ENCODE measurements around the gene CALML6. TPM values are rescaled to one million over a fixed set of nuclear protein-coding genes. Genes with fewer than 3 reads are reported as not detected.

CALML6 gene
- total RNA-seq, 1 experiment from 2014 or later: 1.9 TPM

DNA sequence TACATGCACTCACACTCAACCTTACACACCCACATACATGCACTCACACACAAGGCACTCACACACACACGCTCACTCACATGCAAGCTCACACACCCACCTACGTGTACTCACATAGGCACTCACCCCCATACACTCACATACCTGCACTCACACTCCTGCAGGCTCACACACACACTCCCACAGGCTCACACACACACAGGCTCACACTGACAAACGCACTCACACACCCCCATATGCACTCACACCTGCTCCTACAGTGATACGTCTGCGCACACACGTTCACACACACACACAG is 23.2 kb downstream of the CALML6 start (continued):
- TF ChIP-seq, protein P1, sequence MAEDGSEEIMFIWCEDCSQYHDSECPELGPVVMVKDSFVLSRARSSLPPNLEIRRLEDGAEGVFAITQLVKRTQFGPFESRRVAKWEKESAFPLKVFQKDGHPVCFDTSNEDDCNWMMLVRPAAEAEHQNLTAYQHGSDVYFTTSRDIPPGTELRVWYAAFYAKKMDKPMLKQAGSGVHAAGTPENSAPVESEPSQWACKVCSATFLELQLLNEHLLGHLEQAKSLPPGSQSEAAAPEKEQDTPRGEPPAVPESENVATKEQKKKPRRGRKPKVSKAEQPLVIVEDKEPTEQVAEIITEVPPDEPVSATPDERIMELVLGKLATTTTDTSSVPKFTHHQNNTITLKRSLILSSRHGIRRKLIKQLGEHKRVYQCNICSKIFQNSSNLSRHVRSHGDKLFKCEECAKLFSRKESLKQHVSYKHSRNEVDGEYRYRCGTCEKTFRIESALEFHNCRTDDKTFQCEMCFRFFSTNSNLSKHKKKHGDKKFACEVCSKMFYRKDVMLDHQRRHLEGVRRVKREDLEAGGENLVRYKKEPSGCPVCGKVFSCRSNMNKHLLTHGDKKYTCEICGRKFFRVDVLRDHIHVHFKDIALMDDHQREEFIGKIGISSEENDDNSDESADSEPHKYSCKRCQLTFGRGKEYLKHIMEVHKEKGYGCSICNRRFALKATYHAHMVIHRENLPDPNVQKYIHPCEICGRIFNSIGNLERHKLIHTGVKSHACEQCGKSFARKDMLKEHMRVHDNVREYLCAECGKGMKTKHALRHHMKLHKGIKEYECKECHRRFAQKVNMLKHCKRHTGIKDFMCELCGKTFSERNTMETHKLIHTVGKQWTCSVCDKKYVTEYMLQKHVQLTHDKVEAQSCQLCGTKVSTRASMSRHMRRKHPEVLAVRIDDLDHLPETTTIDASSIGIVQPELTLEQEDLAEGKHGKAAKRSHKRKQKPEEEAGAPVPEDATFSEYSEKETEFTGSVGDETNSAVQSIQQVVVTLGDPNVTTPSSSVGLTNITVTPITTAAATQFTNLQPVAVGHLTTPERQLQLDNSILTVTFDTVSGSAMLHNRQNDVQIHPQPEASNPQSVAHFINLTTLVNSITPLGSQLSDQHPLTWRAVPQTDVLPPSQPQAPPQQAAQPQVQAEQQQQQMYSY (CRISPR knock-in tag; IDR thresholded peaks at IDR 0.05): no peak
- TF ChIP-seq, protein P2, sequence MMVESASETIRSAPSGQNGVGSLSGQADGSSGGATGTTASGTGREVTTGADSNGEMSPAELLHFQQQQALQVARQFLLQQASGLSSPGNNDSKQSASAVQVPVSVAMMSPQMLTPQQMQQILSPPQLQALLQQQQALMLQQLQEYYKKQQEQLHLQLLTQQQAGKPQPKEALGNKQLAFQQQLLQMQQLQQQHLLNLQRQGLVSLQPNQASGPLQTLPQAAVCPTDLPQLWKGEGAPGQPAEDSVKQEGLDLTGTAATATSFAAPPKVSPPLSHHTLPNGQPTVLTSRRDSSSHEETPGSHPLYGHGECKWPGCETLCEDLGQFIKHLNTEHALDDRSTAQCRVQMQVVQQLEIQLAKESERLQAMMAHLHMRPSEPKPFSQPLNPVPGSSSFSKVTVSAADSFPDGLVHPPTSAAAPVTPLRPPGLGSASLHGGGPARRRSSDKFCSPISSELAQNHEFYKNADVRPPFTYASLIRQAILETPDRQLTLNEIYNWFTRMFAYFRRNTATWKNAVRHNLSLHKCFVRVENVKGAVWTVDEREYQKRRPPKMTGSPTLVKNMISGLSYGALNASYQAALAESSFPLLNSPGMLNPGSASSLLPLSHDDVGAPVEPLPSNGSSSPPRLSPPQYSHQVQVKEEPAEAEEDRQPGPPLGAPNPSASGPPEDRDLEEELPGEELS (CRISPR knock-in tag; IDR thresholded peaks at IDR 0.05): no peak
- TF ChIP-seq, protein P3, sequence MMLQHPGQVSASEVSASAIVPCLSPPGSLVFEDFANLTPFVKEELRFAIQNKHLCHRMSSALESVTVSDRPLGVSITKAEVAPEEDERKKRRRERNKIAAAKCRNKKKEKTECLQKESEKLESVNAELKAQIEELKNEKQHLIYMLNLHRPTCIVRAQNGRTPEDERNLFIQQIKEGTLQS (CRISPR knock-in tag; conservative IDR thresholded peaks at IDR 0.05): no peak

DNA sequence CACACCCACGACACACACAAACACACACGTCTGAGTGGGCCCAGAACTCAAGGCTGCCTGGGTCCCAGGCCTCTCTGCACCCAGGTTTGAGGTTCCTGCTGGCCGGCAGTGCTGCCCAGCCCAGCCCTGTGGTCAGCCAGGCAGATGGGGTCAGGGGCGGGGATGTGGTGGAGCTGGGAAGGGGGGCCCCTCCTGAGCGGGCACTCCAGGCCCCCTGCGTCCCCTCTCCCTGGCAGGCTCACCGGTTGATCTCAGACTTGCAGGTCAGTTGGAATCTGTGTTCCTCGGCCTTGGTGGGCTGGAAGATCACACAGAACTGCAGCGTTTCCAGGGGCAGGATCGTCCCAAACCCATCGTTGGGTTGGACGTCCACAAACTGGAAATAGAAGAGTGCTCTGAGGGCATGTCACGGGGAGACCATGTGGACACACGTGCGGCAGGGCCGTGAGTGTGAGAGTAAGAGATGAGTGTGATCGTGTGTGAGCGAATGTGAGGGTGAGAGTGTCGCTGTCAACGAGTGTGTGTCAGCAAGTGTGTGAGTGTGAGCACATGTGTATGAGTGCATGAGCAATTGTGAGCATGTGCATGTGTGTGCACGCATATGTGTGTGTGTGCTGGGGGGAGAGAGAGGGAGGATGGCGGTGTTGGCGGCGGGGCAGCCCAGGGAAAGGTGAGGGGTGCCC is 23.7 kb downstream of the CALML6 start:
- H3K27ac Mint-ChIP-seq: no peak overlapping the region
- no peak overlapping the region for H3K4me3 Mint-ChIP-seq
- H3K36me3 Mint-ChIP-seq: peaks cover 5% of the 10 kb centered on the region; the same call in 1 of the 2 replicates
- CTCF ChIA-PET: interaction anchor here (1.1 kb wide), 1 partner anchor 106 kb away, joined by 3 read pairs; no protein-coding TSS in a partner anchor
- peaks cover 14% of the 10 kb centered on the region for H3K9me3 Mint-ChIP-seq
- peaks cover 2% of the 10 kb centered on the region; the same call in 1 of the 2 replicates for H3K4me1 Mint-ChIP-seq
- no peaks in the 10 kb centered on the region for H3K27me3 Mint-ChIP-seq (ENCODE audit: low read depth)
- ATAC-seq: no peak
- POLR2A ChIA-PET: interaction anchor here (0.5 kb wide), 1 partner anchor 62 kb away, joined by 3 read pairs; no protein-coding TSS in a partner anchor
- no peak for DNase-seq (ENCODE audit: low spot score)
- TF ChIP-seq, protein P4, sequence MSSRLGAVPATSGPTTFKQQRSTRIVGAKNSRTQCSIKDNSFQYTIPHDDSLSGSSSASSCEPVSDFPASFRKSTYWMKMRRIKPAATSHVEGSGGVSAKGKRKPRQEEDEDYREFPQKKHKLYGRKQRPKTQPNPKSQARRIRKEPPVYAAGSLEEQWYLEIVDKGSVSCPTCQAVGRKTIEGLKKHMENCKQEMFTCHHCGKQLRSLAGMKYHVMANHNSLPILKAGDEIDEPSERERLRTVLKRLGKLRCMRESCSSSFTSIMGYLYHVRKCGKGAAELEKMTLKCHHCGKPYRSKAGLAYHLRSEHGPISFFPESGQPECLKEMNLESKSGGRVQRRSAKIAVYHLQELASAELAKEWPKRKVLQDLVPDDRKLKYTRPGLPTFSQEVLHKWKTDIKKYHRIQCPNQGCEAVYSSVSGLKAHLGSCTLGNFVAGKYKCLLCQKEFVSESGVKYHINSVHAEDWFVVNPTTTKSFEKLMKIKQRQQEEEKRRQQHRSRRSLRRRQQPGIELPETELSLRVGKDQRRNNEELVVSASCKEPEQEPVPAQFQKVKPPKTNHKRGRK (CRISPR knock-in tag; IDR thresholded peaks at IDR 0.05; ENCODE audit: borderline replicate concordance): no peak
- TF ChIP-seq ZNF263 (CRISPR knock-in tag; IDR thresholded peaks at IDR 0.05; ENCODE audit: low read depth) (no peak), ZNF219 (CRISPR knock-in tag; IDR thresholded peaks at IDR 0.05; ENCODE audit: borderline replicate concordance) (no peak), OVOL2 (CRISPR knock-in tag; IDR thresholded peaks at IDR 0.05; ENCODE audit: borderline replicate concordance) (no peak), ZNF396 (CRISPR knock-in tag; IDR thresholded peaks at IDR 0.05; ENCODE audit: borderline replicate concordance) (no peak), NR1H2 (CRISPR knock-in tag; IDR thresholded peaks at IDR 0.05) (no peak), RELA (CRISPR knock-in tag; IDR thresholded peaks at IDR 0.05; ENCODE audit: borderline replicate concordance) (no peak)
- TF ChIP-seq, protein P5, sequence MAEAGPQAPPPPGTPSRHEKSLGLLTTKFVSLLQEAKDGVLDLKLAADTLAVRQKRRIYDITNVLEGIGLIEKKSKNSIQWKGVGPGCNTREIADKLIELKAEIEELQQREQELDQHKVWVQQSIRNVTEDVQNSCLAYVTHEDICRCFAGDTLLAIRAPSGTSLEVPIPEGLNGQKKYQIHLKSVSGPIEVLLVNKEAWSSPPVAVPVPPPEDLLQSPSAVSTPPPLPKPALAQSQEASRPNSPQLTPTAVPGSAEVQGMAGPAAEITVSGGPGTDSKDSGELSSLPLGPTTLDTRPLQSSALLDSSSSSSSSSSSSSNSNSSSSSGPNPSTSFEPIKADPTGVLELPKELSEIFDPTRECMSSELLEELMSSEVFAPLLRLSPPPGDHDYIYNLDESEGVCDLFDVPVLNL (CRISPR knock-in tag; IDR thresholded peaks at IDR 0.05; ENCODE audit: borderline replicate concordance, low read depth): no peak
- TF ChIP-seq, protein P6, sequence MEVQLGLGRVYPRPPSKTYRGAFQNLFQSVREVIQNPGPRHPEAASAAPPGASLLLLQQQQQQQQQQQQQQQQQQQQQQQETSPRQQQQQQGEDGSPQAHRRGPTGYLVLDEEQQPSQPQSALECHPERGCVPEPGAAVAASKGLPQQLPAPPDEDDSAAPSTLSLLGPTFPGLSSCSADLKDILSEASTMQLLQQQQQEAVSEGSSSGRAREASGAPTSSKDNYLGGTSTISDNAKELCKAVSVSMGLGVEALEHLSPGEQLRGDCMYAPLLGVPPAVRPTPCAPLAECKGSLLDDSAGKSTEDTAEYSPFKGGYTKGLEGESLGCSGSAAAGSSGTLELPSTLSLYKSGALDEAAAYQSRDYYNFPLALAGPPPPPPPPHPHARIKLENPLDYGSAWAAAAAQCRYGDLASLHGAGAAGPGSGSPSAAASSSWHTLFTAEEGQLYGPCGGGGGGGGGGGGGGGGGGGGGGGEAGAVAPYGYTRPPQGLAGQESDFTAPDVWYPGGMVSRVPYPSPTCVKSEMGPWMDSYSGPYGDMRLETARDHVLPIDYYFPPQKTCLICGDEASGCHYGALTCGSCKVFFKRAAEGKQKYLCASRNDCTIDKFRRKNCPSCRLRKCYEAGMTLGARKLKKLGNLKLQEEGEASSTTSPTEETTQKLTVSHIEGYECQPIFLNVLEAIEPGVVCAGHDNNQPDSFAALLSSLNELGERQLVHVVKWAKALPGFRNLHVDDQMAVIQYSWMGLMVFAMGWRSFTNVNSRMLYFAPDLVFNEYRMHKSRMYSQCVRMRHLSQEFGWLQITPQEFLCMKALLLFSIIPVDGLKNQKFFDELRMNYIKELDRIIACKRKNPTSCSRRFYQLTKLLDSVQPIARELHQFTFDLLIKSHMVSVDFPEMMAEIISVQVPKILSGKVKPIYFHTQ (CRISPR knock-in tag; IDR thresholded peaks at IDR 0.05): no peak
- TF ChIP-seq, protein P7, sequence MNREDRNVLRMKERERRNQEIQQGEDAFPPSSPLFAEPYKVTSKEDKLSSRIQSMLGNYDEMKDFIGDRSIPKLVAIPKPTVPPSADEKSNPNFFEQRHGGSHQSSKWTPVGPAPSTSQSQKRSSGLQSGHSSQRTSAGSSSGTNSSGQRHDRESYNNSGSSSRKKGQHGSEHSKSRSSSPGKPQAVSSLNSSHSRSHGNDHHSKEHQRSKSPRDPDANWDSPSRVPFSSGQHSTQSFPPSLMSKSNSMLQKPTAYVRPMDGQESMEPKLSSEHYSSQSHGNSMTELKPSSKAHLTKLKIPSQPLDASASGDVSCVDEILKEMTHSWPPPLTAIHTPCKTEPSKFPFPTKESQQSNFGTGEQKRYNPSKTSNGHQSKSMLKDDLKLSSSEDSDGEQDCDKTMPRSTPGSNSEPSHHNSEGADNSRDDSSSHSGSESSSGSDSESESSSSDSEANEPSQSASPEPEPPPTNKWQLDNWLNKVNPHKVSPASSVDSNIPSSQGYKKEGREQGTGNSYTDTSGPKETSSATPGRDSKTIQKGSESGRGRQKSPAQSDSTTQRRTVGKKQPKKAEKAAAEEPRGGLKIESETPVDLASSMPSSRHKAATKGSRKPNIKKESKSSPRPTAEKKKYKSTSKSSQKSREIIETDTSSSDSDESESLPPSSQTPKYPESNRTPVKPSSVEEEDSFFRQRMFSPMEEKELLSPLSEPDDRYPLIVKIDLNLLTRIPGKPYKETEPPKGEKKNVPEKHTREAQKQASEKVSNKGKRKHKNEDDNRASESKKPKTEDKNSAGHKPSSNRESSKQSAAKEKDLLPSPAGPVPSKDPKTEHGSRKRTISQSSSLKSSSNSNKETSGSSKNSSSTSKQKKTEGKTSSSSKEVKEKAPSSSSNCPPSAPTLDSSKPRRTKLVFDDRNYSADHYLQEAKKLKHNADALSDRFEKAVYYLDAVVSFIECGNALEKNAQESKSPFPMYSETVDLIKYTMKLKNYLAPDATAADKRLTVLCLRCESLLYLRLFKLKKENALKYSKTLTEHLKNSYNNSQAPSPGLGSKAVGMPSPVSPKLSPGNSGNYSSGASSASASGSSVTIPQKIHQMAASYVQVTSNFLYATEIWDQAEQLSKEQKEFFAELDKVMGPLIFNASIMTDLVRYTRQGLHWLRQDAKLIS (CRISPR knock-in tag; IDR thresholded peaks at IDR 0.05; ENCODE audit: borderline replicate concordance): no peak
- TF ChIP-seq, protein P8, sequence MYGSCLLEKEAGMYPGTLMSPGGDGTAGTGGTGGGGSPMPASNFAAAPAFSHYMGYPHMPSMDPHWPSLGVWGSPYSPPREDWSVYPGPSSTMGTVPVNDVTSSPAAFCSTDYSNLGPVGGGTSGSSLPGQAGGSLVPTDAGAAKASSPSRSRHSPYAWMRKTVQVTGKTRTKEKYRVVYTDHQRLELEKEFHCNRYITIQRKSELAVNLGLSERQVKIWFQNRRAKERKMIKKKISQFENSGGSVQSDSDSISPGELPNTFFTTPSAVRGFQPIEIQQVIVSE (CRISPR knock-in tag; IDR thresholded peaks at IDR 0.05; ENCODE audit: borderline replicate concordance): no peak
- TF ChIP-seq, protein P9, sequence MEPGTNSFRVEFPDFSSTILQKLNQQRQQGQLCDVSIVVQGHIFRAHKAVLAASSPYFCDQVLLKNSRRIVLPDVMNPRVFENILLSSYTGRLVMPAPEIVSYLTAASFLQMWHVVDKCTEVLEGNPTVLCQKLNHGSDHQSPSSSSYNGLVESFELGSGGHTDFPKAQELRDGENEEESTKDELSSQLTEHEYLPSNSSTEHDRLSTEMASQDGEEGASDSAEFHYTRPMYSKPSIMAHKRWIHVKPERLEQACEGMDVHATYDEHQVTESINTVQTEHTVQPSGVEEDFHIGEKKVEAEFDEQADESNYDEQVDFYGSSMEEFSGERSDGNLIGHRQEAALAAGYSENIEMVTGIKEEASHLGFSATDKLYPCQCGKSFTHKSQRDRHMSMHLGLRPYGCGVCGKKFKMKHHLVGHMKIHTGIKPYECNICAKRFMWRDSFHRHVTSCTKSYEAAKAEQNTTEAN (CRISPR knock-in tag; IDR thresholded peaks at IDR 0.05): no peak
